GM12872 (cell line): Measurements from ENCODE around the gene AIMP1.

ENCODE experiments used
- TF ChIP-seq, protein P1 (sequence below): IDR thresholded peaks from 3 replicates; pipeline ENCODE4 v1.5.1; 2011; ENCODE audit warnings: low read depth, mild to moderate bottlenecking, low read length, moderate library complexity; ENCODE audit not compliant: insufficient read depth

Gene AIMP1

GRCh38 chr4:106355193-106355592, 38.8 kb downstream of the AIMP1 start:
- TF ChIP-seq, protein P1, sequence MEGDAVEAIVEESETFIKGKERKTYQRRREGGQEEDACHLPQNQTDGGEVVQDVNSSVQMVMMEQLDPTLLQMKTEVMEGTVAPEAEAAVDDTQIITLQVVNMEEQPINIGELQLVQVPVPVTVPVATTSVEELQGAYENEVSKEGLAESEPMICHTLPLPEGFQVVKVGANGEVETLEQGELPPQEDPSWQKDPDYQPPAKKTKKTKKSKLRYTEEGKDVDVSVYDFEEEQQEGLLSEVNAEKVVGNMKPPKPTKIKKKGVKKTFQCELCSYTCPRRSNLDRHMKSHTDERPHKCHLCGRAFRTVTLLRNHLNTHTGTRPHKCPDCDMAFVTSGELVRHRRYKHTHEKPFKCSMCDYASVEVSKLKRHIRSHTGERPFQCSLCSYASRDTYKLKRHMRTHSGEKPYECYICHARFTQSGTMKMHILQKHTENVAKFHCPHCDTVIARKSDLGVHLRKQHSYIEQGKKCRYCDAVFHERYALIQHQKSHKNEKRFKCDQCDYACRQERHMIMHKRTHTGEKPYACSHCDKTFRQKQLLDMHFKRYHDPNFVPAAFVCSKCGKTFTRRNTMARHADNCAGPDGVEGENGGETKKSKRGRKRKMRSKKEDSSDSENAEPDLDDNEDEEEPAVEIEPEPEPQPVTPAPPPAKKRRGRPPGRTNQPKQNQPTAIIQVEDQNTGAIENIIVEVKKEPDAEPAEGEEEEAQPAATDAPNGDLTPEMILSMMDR, result no peak

- TF ChIP-seq, protein P1, result no peak
Measured at GRCh38 chr4:106358899-106359298, 42.5 kb downstream of the AIMP1 start.

- TF ChIP-seq, protein P1, result no peak
Measured at GRCh38 chr4:106362086-106362825, 45.9 kb downstream of the AIMP1 start.

GRCh38 chr4:106364282-106364681, 47.9 kb downstream of the AIMP1 start:
- TF ChIP-seq, protein P1, result no peak

GRCh38 chr4:106365613-106366012, 49.3 kb downstream of the AIMP1 start:
- TF ChIP-seq, protein P1, result no peak

DNA sequence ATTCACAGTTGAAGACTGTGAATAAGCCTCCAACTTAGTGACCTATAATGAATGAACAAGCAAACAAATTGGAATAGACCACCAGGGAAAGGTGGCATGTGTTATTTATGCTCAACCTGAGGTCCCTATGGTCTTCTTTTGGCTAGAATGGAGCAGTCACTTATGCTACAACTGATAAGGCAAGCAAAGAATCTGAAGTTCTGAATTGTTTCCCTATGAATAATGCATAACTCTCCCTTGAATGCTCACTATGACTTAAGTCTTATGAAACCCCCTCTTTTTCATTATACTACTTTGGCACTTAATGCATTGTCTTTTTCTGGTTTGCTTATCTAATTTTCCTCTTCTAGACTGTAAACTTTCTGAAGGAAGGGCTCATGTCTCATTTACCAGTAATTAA, 49.7 kb downstream of the AIMP1 start:
- TF ChIP-seq, protein P1, result no peak

DNA sequence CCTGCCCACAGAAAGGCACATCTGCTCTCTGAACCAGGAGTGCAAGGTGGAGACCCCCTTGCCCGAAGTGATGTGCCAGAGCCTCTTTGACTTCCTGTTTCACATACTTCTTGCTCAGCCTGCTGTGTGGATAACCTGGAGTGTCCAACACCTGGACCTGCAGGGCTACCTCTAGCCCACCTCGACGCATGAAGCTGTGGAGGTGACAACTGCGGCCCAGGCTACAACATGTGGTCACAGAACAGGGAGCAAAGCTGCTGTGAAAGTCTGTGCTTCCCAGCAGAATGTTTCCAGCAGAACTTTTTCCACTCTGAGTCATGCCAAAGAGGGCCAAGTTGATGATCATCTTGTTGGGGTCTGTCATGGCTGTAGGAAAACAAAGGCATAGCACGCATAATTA, 50.7 kb downstream of the AIMP1 start:
- TF ChIP-seq, protein P1, result no peak
